ENCODE measurements around the gene CNTNAP5. TPM values are rescaled to one million over a fixed set of nuclear protein-coding genes. Genes with fewer than 3 reads are reported as not detected.

Gene CNTNAP5
- total RNA-seq, 1 experiment from 2014 or later: not detected

- no peaks in the 10 kb centered on the region for H3K9me3 ChIP-seq (ENCODE audit: control insufficient read depth, insufficient read depth, low read depth, low read length)
- in situ Hi-C loops (cut with HindIII; ENCODE audit: low pct_unique_long_range_greater_than_20kb, low sequenced_read_pairs): no loop called here
- ChIA-PET POLR2A (no interaction called here), CTCF (no interaction called here)
- H3K4me3 ChIP-seq (ENCODE audit: low read depth in 2 of 2, low read length in 2 of 2): no peak overlapping the region
- no peaks in the 10 kb centered on the region for H3K36me3 ChIP-seq (ENCODE audit: control insufficient read depth, insufficient read depth, low read length)
- H3K27ac ChIP-seq (ENCODE audit: low read length): no peak overlapping the region
- H3K4me1 ChIP-seq (ENCODE audit: control insufficient read depth, insufficient read depth, low read length): no peaks in the 10 kb centered on the region
- DNase-seq (ENCODE audit: low read depth, low spot score): no peak
- H3K27me3 ChIP-seq (ENCODE audit: control insufficient read depth, insufficient read depth, low read length): no peaks in the 10 kb centered on the region
- intact Hi-C loops (cut with micrococcal nuclease; ENCODE audit: unreplicated experiment): no loop called here
- no TSS peak for BruUV-seq (replicated peaks)
- ATAC-seq: no peak
- TF ChIP-seq TCF7L2 (IDR thresholded peaks at IDR 0.05; ENCODE audit: low read depth, low read length) (no peak), REST (IDR thresholded peaks at IDR 0.05; ENCODE audit: insufficient read depth in 1 of 2, low read depth in 2 of 2, low read length in 1 of 2) (no peak)
- TF ChIP-seq, protein P1, sequence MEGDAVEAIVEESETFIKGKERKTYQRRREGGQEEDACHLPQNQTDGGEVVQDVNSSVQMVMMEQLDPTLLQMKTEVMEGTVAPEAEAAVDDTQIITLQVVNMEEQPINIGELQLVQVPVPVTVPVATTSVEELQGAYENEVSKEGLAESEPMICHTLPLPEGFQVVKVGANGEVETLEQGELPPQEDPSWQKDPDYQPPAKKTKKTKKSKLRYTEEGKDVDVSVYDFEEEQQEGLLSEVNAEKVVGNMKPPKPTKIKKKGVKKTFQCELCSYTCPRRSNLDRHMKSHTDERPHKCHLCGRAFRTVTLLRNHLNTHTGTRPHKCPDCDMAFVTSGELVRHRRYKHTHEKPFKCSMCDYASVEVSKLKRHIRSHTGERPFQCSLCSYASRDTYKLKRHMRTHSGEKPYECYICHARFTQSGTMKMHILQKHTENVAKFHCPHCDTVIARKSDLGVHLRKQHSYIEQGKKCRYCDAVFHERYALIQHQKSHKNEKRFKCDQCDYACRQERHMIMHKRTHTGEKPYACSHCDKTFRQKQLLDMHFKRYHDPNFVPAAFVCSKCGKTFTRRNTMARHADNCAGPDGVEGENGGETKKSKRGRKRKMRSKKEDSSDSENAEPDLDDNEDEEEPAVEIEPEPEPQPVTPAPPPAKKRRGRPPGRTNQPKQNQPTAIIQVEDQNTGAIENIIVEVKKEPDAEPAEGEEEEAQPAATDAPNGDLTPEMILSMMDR (IDR thresholded peaks at IDR 0.05): no peak
Observed at GRCh38 chr2:124580263-124580662, 555.2 kb downstream of the CNTNAP5 start.

DNA sequence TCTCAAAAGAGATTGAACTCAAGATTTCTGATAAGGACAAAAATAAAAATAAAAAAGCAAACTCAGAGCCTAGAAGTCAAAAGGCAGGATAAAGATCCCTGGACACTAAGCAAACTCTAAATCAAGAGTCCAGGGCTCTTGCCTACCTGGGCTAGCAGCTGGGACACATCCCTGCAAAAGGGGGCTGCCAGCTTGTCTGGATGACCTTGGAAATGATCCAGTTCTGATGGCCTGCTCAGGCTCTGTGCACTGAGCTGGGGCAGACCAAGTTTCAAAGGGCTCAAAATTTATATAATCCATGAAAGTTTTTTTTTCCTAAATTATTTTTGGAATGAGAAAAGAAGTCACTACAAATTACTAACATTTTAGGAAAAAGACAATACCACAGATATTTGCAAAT, 557.3 kb downstream of the CNTNAP5 start:
- Histone ChIP-seq H3K27me3 (ENCODE audit: control insufficient read depth, insufficient read depth, low read length) (no peaks in the 10 kb centered on the region), H3K4me1 (ENCODE audit: control insufficient read depth, insufficient read depth, low read length) (no peaks in the 10 kb centered on the region), H3K4me3 (ENCODE audit: low read depth in 2 of 2, low read length in 2 of 2) (no peak overlapping the region), H3K36me3 (ENCODE audit: control insufficient read depth, insufficient read depth, low read length) (no peaks in the 10 kb centered on the region), H3K27ac (ENCODE audit: low read length) (no peak overlapping the region), H3K9me3 (ENCODE audit: control insufficient read depth, insufficient read depth, low read depth, low read length) (no peaks in the 10 kb centered on the region)
- DNase-seq (ENCODE audit: low read depth, low spot score) (no peak), ATAC-seq (no peak)
- CTCF ChIA-PET: no interaction called here
- no TSS peak for BruUV-seq (replicated peaks)
- TF ChIP-seq POLR2AphosphoS5 (IDR thresholded peaks at IDR 0.05; ENCODE audit: low read depth, low read length) (no peak), TCF7L2 (IDR thresholded peaks at IDR 0.05; ENCODE audit: low read depth, low read length) (no peak), REST (IDR thresholded peaks at IDR 0.05; ENCODE audit: insufficient read depth in 1 of 2, low read depth in 2 of 2, low read length in 1 of 2) (no peak), SIN3A (IDR thresholded peaks at IDR 0.05; ENCODE audit: borderline replicate concordance, insufficient read depth, low read depth, low read length) (no peak)
- TF ChIP-seq, protein P1 (IDR thresholded peaks at IDR 0.05): no peak
- POLR2A ChIA-PET: no interaction called here
- in situ Hi-C loops (cut with HindIII; ENCODE audit: low pct_unique_long_range_greater_than_20kb, low sequenced_read_pairs): no loop called here
- intact Hi-C loops (cut with micrococcal nuclease; ENCODE audit: unreplicated experiment): no loop called here
